HG03039 (cell line): Measurements from ENCODE around the gene NCKAP5.

Source experiments
- ATAC-seq: cut with Tn5 transposase; IDR thresholded peaks from one replicate; pipeline ENCODE4 v1.9.1; 2021; ENCODE audit warnings: mild to moderate bottlenecking, moderate library complexity; ENCODE audit not compliant: unreplicated experiment

NCKAP5 gene

DNA sequence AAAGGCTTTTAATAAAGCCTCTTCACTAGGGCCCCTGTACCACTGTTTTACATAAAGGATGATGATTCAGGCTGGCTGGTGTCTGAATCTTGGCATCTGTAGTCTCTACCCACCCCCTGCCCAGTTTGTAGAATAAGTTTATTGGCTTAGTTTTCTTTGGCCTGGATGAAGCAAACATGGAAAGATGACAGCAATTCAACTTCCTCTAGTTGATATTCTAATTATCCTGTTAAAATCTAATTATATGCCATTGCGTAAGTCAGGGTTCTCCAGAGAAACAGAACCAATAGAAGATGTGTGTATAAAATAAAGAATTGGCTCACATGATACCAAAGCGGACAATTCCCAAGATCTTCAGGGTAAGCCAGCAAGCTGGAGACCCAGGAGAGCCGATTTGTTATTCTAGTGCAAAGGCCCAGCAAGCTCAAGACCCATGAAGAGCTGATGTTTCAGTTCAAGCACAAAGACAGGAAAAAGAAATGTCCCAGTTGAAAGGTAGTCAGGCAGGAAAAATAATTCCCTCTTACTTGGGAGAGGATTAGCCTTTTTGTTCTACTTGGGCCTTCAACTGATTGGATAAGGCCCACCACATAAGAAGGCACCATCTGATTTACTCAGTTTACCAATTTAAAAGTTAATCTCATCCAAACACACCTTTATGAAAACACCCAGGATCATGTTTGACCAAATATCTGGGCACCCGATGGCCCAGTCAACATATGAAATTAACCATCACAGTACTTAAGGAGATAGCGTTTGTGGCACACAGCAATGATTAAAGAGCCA, 815.6 kb downstream of the NCKAP5 start:
- no peak for ATAC-seq

- no peak for ATAC-seq
Observed at GRCh38 chr2:132751836-132752235, 816.4 kb downstream of the NCKAP5 start.

GRCh38 chr2:132750606-132751005, 817.7 kb downstream of the NCKAP5 start:
- ATAC-seq = no peak

GRCh38 chr2:132747046-132747445, 821.2 kb downstream of the NCKAP5 start:
- ATAC-seq = peak; percentile 59

DNA sequence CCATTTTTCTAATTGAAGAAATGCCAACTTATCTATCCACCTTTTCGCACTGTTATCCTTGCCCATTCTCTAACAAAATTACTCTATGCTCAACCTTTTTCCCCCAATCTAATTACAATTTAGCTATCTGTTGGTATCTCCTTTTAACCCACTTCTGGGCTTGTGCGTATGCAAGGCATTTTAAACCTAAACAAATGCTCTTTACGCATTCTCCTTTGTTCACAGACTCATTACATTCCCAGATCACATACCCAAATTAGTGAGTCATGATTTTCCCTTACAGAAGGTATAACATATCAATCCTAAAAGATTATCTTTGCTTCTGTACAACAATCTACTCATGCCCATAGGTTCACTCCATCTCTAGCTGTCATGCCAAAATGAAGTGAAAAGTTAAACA, 826.5 kb downstream of the NCKAP5 start:
- no peak for ATAC-seq

GRCh38 chr2:132740081-132740720, 828.1 kb downstream of the NCKAP5 start:
- no peak for ATAC-seq

GRCh38 chr2:132738223-132738622, 830.0 kb downstream of the NCKAP5 start:
- ATAC-seq = no peak

GRCh38 chr2:132736059-132736458, 832.2 kb downstream of the NCKAP5 start:
- no peak for ATAC-seq

GRCh38 chr2:132734961-132735360, 833.3 kb downstream of the NCKAP5 start:
- no peak for ATAC-seq

DNA sequence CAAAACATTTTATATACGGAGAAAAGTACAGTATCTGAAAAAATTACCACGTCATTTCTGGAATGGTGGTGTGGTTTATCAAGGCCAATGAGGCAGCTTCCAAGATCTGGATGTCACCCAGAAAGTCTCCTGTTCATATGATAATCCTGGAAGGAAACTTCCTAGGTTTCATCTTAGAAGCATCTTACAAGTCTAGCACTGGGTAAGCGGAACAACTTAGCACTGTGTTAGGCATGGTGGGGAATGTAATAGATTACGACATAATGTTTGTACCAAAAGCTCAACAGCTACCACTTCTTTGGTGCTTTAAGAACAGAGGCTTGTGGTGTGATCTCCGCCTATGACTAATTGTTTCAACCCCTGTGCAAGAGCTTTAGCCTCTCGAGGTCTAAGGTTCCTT, 835.2 kb downstream of the NCKAP5 start:
- ATAC-seq = no peak

DNA sequence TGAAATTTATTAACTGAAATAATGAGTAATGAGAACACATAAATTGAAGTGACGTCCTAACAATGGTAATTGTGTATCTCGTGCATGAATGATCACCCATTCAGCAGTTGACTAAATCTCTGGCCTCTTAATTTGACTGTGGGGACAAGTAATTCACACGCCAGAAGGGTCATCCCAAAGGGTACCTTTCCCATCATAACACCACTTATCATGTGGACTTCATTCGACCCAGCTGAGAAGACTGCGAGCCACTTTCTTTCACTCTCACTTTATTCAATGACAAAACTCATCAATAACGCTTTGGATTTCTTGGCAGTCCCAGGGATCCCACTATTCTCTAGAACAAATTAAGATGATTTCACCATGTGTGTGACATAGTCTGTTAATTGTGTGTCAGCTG, 835.6 kb downstream of the NCKAP5 start:
- ATAC-seq = no peak

- ATAC-seq = no peak
Observed at GRCh38 chr2:132731441-132731840, 836.8 kb downstream of the NCKAP5 start.

DNA sequence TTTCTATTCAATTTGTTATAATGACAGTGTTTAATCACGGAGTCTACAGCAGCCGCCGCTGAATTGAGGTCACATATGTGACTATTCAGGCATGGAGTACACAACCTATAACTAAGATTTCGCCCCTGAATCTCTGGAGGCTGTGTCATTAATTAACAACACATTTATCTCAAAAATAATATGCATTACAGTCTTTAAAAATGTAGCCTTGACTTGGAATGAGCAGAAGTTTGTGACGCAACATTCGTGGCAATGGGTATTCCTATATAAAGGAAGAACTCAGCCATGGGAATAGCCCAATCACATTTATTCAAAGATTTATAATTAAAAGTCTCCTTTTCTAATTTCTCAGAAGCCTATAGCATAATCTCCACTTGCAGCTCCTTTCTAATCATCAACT, 837.7 kb downstream of the NCKAP5 start:
- ATAC-seq = no peak

GRCh38 chr2:132729522-132729921, 838.7 kb downstream of the NCKAP5 start:
- ATAC-seq = no peak

GRCh38 chr2:132726155-132726554, 842.1 kb downstream of the NCKAP5 start:
- ATAC-seq = no peak

DNA sequence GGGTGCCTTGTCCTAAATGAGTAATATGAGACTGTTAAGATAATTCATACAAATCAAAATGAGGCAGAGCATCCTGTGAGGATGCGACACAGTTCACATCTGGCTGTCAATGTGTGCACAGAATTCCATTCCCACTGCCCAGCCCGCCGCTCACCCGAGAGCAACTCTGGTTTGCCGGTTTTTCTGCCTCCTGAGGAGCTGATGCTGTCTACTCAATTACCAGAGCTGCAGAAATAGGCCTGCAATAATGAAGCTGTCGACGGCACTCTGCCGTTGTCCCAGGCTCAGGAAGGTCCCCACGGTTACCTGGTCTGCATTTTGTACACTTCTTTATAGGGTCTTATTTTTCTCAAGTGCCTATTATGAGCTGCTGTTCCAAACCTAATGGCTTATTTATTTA, 842.5 kb downstream of the NCKAP5 start:
- no peak for ATAC-seq

GRCh38 chr2:132725148-132725547, 843.1 kb downstream of the NCKAP5 start:
- ATAC-seq = no peak

- no peak for ATAC-seq
Observed at GRCh38 chr2:132721938-132722337, 846.3 kb downstream of the NCKAP5 start.

- ATAC-seq = no peak
Observed at GRCh38 chr2:132720393-132720792, 847.9 kb downstream of the NCKAP5 start.

DNA sequence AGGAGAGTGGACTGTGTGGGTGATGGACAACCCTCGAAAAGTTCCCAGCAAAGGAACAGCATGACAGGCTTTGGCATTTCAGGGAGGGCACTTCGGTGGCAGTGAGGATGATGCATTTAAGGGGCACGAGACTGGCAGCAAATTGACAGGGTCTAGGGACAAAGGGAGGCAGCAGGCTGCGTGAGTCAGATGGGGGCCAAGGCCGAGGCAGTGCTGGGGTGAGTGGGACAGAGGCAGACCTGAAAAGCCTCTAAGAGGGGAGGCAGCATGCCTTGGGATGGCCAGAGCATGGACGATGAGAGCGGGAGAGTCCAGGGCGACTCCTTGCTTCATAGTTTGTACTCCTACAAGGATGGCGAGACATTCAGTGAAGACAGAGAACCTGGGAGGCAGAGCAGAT, 848.8 kb downstream of the NCKAP5 start:
- no peak for ATAC-seq

DNA sequence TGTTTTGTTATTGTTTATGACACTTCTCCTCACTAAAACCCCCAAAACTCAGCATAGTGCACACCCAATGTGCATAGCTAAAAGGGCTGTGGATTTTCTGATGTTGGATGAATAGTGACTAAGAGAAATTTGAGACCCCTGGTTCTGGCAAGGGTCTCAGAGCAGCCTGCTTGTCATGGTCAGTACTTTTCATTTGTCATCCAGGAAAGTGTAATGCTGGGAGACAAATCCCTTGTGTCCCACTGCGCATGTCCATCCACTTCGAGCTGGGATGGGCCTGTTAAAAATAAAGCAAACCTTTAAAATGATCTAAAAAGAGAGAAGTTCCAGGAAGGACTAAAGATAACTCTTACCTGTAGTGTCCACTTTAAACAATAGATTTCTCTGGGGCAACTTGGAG, 851.3 kb downstream of the NCKAP5 start:
- ATAC-seq = no peak
